GM23338 (cell line): ENCODE measurements around the gene MAP4K3. TPM values are rescaled to one million over a fixed set of nuclear protein-coding genes. Genes with fewer than 3 reads are reported as not detected.

ENCODE experiments used
- ATAC-seq: fragments of 200-7000 bp; cut with Tn5 transposase; 3 replicates; pipeline ENCODE4 v1.9.1; 2020
- DNase-seq: peaks from one replicate; pipeline ENCODE4 v3.0.0-alpha.2; 2015; ENCODE audit warnings: low spot score
- H2AFZ ChIP-seq: fragments of 200-600 bp; sonication (generic); 2 replicates; pipeline ENCODE4 v1.8.0; 2016; ENCODE audit warnings: antibody characterized with exemption, mild to moderate bottlenecking, moderate library complexity
- H3F3A ChIP-seq: fragments of 200-600 bp; sonication (generic); replicated peaks from 2 replicates; pipeline ENCODE4 v1.8.0; 2017; ENCODE audit warnings: antibody characterized with exemption, mixed run types, low read depth
- H3K27ac ChIP-seq: fragments of 200-600 bp; sonication (generic); 2 replicates; pipeline ENCODE4 v1.6.1; 2016; ENCODE audit warnings: low read depth
- H3K27me3 ChIP-seq: fragments of 200-600 bp; sonication (generic); 2 replicates; pipeline ENCODE4 v1.8.0; 2016; ENCODE audit warnings: mild to moderate bottlenecking, mixed run types, moderate library complexity; ENCODE audit not compliant: insufficient read depth
- H3K36me3 ChIP-seq: fragments of 200-600 bp; sonication (generic); 2 replicates; pipeline ENCODE4 v1.8.0; 2016; ENCODE audit warnings: mild to moderate bottlenecking; ENCODE audit not compliant: insufficient read depth
- H3K4me1 ChIP-seq: fragments of 200-600 bp; sonication (generic); 2 replicates; pipeline ENCODE4 v1.8.0; 2016; ENCODE audit warnings: mild to moderate bottlenecking, moderate library complexity; ENCODE audit not compliant: insufficient read depth
- H3K4me2 ChIP-seq: fragments of 200-600 bp; sonication (generic); 2 replicates; pipeline ENCODE4 v1.7.1; 2017; ENCODE audit warnings: mixed run types
- H3K4me3 ChIP-seq: fragments of 200-600 bp; sonication (generic); 2 replicates; pipeline ENCODE4 v1.6.1; 2016; ENCODE audit warnings: mixed run types
- H3K79me2 ChIP-seq: fragments of 200-600 bp; sonication (generic); replicated peaks from 2 replicates; pipeline ENCODE4 v1.8.0; 2017; ENCODE audit warnings: mild to moderate bottlenecking; ENCODE audit not compliant: insufficient read depth
- H3K9me2 ChIP-seq: fragments of 200-600 bp; sonication (generic); 2 replicates; pipeline ENCODE4 v1.8.0; 2017; ENCODE audit not compliant: insufficient read depth
- H4K20me1 ChIP-seq: fragments of 200-600 bp; sonication (generic); replicated peaks from 2 replicates; pipeline ENCODE4 v1.8.0; 2017; ENCODE audit warnings: mild to moderate bottlenecking; ENCODE audit not compliant: insufficient read depth
- H3K27ac Mint-ChIP-seq: 2 replicates; pipeline ENCODE4 v1.8.0; 2020; ENCODE audit warnings: inconsistent platforms, mild to moderate bottlenecking, moderate library complexity, mixed read lengths
- H3K27me3 Mint-ChIP-seq: 3 replicates; pipeline ENCODE4 v1.8.0; 2022; ENCODE audit warnings: low read depth, mild to moderate bottlenecking, moderate library complexity, mixed read lengths, inconsistent platforms; ENCODE audit not compliant: insufficient read depth, poor library complexity
- H3K36me3 Mint-ChIP-seq: 3 replicates; pipeline ENCODE4 v1.8.0; 2021; ENCODE audit warnings: low read depth, mild to moderate bottlenecking, inconsistent platforms, moderate library complexity, mixed read lengths
- H3K4me1 Mint-ChIP-seq: 3 replicates; pipeline ENCODE4 v1.8.0; 2020; ENCODE audit warnings: mild to moderate bottlenecking, inconsistent platforms, mixed read lengths
- H3K4me3 Mint-ChIP-seq: 3 replicates; pipeline ENCODE4 v1.8.0; 2021; ENCODE audit warnings: moderate library complexity, mild to moderate bottlenecking, inconsistent platforms, mixed read lengths
- H3K9me3 Mint-ChIP-seq: 3 replicates; pipeline ENCODE4 v1.8.0; 2020; ENCODE audit warnings: moderate library complexity, mild to moderate bottlenecking, inconsistent platforms, mixed read lengths
- CREB1 ChIP-seq: fragments of 250-450 bp; sonication (Bioruptor Pico); IDR thresholded peaks from 2 replicates; pipeline ENCODE4 v1.5.0; 2020; ENCODE audit warnings: low read depth, mild to moderate bottlenecking, moderate library complexity
- EZH2 ChIP-seq: fragments of 200-600 bp; sonication (generic); IDR thresholded peaks from one replicate; pipeline ENCODE4 v1.8.0; 2017; ENCODE audit warnings: antibody characterized with exemption, mild to moderate bottlenecking, low read depth; ENCODE audit not compliant: unreplicated experiment
- EZH2phosphoT487 ChIP-seq: fragments of 200-600 bp; sonication (generic); IDR thresholded peaks from one replicate; pipeline ENCODE4 v1.8.1; 2018; ENCODE audit warnings: antibody characterized with exemption; ENCODE audit not compliant: unreplicated experiment
- JUNB ChIP-seq: IDR thresholded peaks from one replicate; pipeline ENCODE4 v1.6.1; 2016; ENCODE audit warnings: antibody characterized with exemption; ENCODE audit not compliant: unreplicated experiment
- NANOG ChIP-seq: IDR thresholded peaks from 2 replicates; pipeline ENCODE4 v1.6.1; 2016; ENCODE audit warnings: antibody characterized with exemption, borderline replicate concordance
- POLR2AphosphoS5 ChIP-seq: IDR thresholded peaks from 2 replicates; pipeline ENCODE4 v1.6.1; 2016; ENCODE audit warnings: antibody characterized with exemption, low read depth
- REST ChIP-seq: IDR thresholded peaks from one replicate; pipeline ENCODE4 v1.6.1; 2018; ENCODE audit warnings: antibody characterized with exemption; ENCODE audit not compliant: unreplicated experiment
- STAT1 ChIP-seq: IDR thresholded peaks from one replicate; pipeline ENCODE4 v1.6.1; 2016; ENCODE audit warnings: antibody characterized with exemption; ENCODE audit not compliant: unreplicated experiment
- ZNF114 ChIP-seq: fragments of 250-450 bp; sonication (Bioruptor Pico); IDR thresholded peaks from 2 replicates; pipeline ENCODE4 v1.5.0; 2020; ENCODE audit warnings: mild to moderate bottlenecking, moderate library complexity
- ZNF331 ChIP-seq: fragments of 250-450 bp; sonication (Bioruptor Pico); IDR thresholded peaks from 2 replicates; pipeline ENCODE4 v1.5.0; 2020; ENCODE audit warnings: low read depth, mild to moderate bottlenecking, moderate library complexity
- polyA plus RNA-seq: library from polyadenylated mRNA; unstranded; fragments of >200 nt; fragmentation: Nextera tagmentation; extraction: Ambion mirVana; gene quantifications from 2 replicates; pipeline ENCODE4 v1.2.1, GENCODE V29; 2016
- total RNA-seq: library from RNA; depleted of rRNA; stranded (reverse); fragments of >200 nt; shearing (Covaris generic); gene quantifications from 2 replicates; pipeline ENCODE4 v1.2.3, GENCODE V29; 2014
- TF ChIP-seq, protein P1 (sequence below), 2 experiments: fragments of 200-600 bp in 1 of 2; sonication (generic) in 1 of 2; conservative IDR thresholded peaks; 2 replicates each; pipeline versions ENCODE4 v1.5.1 to v1.6.1; 2016 to 2017; ENCODE audit warnings: antibody characterized with exemption in 2 of 2, low read depth in 2 of 2, mild to moderate bottlenecking in 2 of 2, moderate library complexity in 1 of 2

The MAP4K3 gene
- total and polyA plus RNA-seq, 2 experiments from 2014 or later, result 33.0 to 90.7 TPM

DNA sequence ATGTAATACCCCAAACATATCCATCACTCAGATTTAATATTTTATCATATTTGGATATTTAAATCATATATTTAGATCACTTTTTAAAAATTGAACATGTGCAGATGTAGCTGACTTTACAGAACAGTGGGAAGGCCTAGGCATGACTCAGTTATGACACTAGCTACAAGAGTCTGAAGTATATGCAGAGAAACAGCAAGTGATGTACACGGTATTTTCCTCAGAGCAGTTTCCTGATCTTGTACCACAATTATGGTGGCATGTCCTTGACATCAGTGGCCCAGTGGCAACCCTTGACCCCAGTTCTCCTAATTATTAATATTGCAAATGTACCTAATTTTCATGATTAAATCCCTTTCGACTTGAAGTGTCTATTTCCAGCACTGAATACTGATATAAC, 221.5 kb downstream of the MAP4K3 start:
- Mint-ChIP-seq H3K27me3 (no peaks in the 10 kb centered on the region), H3K4me3 (no peak overlapping the region), H3K36me3 (no peaks in the 10 kb centered on the region), H3K9me3 (no peaks in the 10 kb centered on the region), H3K27ac (no peak overlapping the region), H3K4me1 (peaks cover 9% of the 10 kb centered on the region)
- TF ChIP-seq ZNF331 (no peak), JUNB (no peak), POLR2AphosphoS5 (no peak), EZH2 (no peak)
- TF ChIP-seq, protein P1, sequence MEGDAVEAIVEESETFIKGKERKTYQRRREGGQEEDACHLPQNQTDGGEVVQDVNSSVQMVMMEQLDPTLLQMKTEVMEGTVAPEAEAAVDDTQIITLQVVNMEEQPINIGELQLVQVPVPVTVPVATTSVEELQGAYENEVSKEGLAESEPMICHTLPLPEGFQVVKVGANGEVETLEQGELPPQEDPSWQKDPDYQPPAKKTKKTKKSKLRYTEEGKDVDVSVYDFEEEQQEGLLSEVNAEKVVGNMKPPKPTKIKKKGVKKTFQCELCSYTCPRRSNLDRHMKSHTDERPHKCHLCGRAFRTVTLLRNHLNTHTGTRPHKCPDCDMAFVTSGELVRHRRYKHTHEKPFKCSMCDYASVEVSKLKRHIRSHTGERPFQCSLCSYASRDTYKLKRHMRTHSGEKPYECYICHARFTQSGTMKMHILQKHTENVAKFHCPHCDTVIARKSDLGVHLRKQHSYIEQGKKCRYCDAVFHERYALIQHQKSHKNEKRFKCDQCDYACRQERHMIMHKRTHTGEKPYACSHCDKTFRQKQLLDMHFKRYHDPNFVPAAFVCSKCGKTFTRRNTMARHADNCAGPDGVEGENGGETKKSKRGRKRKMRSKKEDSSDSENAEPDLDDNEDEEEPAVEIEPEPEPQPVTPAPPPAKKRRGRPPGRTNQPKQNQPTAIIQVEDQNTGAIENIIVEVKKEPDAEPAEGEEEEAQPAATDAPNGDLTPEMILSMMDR (conservative IDR thresholded peaks at IDR 0.05; ENCODE audit: low read depth in 2 of 2), result no peak
- Histone ChIP-seq H3K36me3 (no peaks in the 10 kb centered on the region), H2AFZ (no peak overlapping the region), H3K27me3 (no peaks in the 10 kb centered on the region), H3K4me1 (peaks cover 8% of the 10 kb centered on the region; the same call in 1 of the 2 replicates), H3K27ac (no peak overlapping the region), H3K4me3 (no peak overlapping the region), H3K79me2 (no peaks in the 10 kb centered on the region), H3F3A (peaks cover 4% of the 10 kb centered on the region; the same call in 1 of the 2 replicates), H4K20me1 (no peaks in the 10 kb centered on the region), H3K4me2 (no peak overlapping the region), H3K9me2 (no peaks in the 10 kb centered on the region)
- ATAC-seq, result no peak
- DNase-seq, result no peak

DNA sequence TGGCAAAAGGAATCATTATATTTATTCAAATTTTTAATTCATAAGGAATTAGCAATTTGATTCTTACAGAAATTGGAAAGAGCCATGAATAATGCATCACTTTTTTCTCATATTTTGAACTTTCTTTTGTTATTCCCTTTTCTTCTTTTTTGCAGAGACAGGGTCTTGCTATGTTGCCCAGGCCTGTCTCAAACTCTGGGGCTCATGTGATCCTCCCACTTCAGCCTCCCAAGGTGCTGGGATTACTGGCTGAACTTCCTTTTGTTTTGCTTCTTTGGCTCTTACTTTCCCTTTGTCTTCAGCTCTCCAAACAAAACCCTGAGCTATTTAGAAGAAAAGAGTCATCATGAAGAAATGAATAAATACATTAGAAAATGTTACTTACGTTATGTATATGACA, 224.1 kb downstream of the MAP4K3 start:
- no peak for ATAC-seq
- Histone ChIP-seq H3K79me2 (no peaks in the 10 kb centered on the region), H3K4me1 (no peaks in the 10 kb centered on the region), H3K9me2 (no peaks in the 10 kb centered on the region), H3K27me3 (no peaks in the 10 kb centered on the region), H2AFZ (no peak overlapping the region), H3K36me3 (no peaks in the 10 kb centered on the region), H3F3A (no peaks in the 10 kb centered on the region), H4K20me1 (no peaks in the 10 kb centered on the region), H3K27ac (no peak overlapping the region), H3K4me2 (no peak overlapping the region), H3K4me3 (no peak overlapping the region)
- Mint-ChIP-seq H3K4me3 (no peak overlapping the region), H3K27ac (no peak overlapping the region), H3K4me1 (no peaks in the 10 kb centered on the region), H3K27me3 (no peaks in the 10 kb centered on the region), H3K9me3 (no peaks in the 10 kb centered on the region), H3K36me3 (no peaks in the 10 kb centered on the region)
- no peak for DNase-seq
- no peak for TF ChIP-seq EZH2phosphoT487
- TF ChIP-seq REST, result no peak
- no peak for TF ChIP-seq CREB1 (CRISPR knock-in tag)
- TF ChIP-seq NANOG, result no peak
- no peak for TF ChIP-seq POLR2AphosphoS5
- no peak for TF ChIP-seq EZH2
- no peak for TF ChIP-seq JUNB
- TF ChIP-seq ZNF331, result no peak
- TF ChIP-seq STAT1, result no peak
- no peak for TF ChIP-seq ZNF114 (CRISPR knock-in tag)
- TF ChIP-seq, protein P1 (conservative IDR thresholded peaks at IDR 0.05; ENCODE audit: low read depth in 2 of 2), result no peak
